Stomach (tissue), 4 donors: ENCODE measurements around the gene MUC5AC.

Experiments used
- CTCF ChIP-seq, 7 experiments: fragments of 450-650 bp in 4 of 7; fragments of 200-600 bp in 3 of 7; sonication (generic) in 3 of 7; IDR thresholded peaks; one replicate each; pipeline ENCODE4 v1.5.1; 2016 to 2019; ENCODE audit warnings: antibody characterized with exemption in 7 of 7, control low read depth in 2 of 7, mild to moderate bottlenecking in 1 of 7
- EP300 ChIP-seq: sonication (generic); formaldehyde crosslinking; IDR thresholded peaks from one replicate; pipeline ENCODE4 v1.6.1; 2017; ENCODE audit warnings: antibody characterized with exemption
- POLR2A ChIP-seq, 4 donors: fragments of 450-650 bp; IDR thresholded peaks; one replicate each; pipeline ENCODE4 v1.6.1; 2016; ENCODE audit warnings: antibody characterized with exemption in 4 of 4, control low read depth in 2 of 4, mild to moderate bottlenecking in 1 of 4, moderate library complexity in 1 of 4

- no peak for TF ChIP-seq CTCF (IDR thresholded peaks at IDR 0.05)
- TF ChIP-seq POLR2A (IDR thresholded peaks at IDR 0.05) = no peak
- TF ChIP-seq EP300 = no peak
These were observed 77.7 kb downstream of the MUC5AC start for GRCh38 chr11:1235306-1235900.
